Measurements from ENCODE around the gene OTOG.

The OTOG gene

DNA sequence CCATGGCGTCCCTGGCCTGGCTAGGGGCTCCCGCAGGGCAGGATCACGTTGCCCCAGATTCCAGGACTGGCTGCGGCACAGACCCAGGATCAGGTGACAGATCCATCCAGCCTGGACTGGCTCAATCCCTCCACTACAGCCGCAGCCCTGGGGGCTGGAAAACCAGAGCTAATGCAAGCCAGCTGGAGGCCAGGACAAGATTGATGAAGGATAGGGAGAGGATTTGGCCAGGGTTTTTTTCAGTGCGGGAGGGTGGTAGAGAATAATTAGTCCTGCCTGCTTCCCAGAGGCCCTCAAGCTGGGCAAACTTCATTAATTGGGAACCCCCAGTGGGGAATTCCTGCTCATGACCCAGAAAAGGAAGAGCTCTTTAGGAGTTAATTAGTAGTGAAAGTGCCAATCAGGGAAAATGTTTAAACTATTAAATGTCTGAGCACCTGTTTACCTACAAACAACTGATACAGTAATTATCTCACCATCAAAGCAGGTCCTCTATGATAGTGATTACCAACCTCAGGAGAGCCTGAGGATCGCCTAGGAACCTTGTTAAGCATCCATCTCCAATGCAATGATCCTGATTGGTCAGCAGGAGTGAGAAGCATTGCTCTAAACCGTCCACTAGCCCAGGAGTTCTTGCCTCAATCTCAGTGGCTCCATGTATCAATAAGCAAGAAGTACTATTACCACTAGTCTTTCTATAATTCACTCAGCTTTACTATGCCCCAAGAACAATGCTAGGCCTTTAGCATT, 139.3 kb downstream of the OTOG start:
- TF ChIP-seq EZH2phosphoT487 (conservative IDR thresholded peaks at IDR 0.05; ENCODE audit: low read length) = no peak
- TF ChIP-seq, protein P1, sequence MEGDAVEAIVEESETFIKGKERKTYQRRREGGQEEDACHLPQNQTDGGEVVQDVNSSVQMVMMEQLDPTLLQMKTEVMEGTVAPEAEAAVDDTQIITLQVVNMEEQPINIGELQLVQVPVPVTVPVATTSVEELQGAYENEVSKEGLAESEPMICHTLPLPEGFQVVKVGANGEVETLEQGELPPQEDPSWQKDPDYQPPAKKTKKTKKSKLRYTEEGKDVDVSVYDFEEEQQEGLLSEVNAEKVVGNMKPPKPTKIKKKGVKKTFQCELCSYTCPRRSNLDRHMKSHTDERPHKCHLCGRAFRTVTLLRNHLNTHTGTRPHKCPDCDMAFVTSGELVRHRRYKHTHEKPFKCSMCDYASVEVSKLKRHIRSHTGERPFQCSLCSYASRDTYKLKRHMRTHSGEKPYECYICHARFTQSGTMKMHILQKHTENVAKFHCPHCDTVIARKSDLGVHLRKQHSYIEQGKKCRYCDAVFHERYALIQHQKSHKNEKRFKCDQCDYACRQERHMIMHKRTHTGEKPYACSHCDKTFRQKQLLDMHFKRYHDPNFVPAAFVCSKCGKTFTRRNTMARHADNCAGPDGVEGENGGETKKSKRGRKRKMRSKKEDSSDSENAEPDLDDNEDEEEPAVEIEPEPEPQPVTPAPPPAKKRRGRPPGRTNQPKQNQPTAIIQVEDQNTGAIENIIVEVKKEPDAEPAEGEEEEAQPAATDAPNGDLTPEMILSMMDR (IDR thresholded peaks at IDR 0.05; ENCODE audit: insufficient read depth, low read length, poor library complexity, severe bottlenecking) = no peak
- H4K20me1 ChIP-seq (ENCODE audit: low read depth, low read length) = no peaks in the 10 kb centered on the region
- no peaks in the 10 kb centered on the region for H3K36me3 ChIP-seq (ENCODE audit: low read length)
- H3K27ac ChIP-seq (ENCODE audit: low read depth, low read length) = no peak overlapping the region
- H3K9ac ChIP-seq (ENCODE audit: low read length) = no peak overlapping the region
- no peaks in the 10 kb centered on the region for H3F3A ChIP-seq (ENCODE audit: insufficient read depth)
- H3K4me2 ChIP-seq (ENCODE audit: low read depth, low read length, poor library complexity, severe bottlenecking) = no peak overlapping the region
- H3K9me3 ChIP-seq (ENCODE audit: insufficient read depth, low read length) = no peaks in the 10 kb centered on the region
- H3K9me2 ChIP-seq (replicated peaks; ENCODE audit: insufficient read depth, low read length) = no peaks in the 10 kb centered on the region
- no peaks in the 10 kb centered on the region for H3K79me2 ChIP-seq (ENCODE audit: insufficient read depth, low read length)
- H3K27me3 ChIP-seq (ENCODE audit: low read length) = no peaks in the 10 kb centered on the region; the same call in 1 of the 2 replicates
- H2AFZ ChIP-seq (ENCODE audit: low read depth, low read length, severe bottlenecking) = no peak overlapping the region
- H3K4me3 ChIP-seq (ENCODE audit: insufficient read depth, low read length, poor library complexity, severe bottlenecking) = no peak overlapping the region

DNA sequence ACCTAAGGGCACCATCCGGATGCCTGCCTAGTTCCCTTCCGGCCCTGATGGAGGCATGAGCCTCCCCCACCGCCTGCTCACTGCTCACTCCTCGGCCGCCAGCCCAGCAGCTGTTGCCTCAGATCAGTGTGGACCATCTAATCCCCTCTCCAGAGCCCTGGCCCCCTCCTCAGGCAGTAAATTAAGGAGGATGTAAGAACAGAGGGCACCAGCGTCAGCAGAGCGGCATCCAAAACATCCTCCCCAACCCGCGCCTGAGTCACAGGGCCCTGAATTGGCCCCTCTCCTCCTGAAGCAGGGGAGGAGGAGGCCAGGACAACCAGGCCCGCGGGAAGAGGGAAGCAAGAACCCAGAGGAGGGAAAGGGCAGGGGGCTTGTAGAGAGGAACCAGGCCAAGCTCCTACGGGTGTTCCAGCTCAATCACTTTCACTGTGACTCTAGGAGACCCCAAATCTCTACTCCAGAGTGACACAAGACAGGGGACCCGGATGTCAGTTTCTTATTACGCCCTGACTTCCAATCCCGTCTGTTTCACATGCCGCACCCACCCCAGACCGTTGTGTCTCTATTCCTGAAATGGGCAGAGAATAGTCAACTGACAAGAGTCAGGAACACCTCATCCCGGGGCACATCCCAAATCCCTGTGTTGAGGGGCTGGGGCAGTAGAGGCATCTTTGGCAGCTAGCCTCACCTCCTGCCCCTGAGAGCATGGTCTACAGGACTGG, 141.0 kb downstream of the OTOG start:
- H2AFZ ChIP-seq (ENCODE audit: low read depth, low read length, severe bottlenecking) = no peak overlapping the region

DNA sequence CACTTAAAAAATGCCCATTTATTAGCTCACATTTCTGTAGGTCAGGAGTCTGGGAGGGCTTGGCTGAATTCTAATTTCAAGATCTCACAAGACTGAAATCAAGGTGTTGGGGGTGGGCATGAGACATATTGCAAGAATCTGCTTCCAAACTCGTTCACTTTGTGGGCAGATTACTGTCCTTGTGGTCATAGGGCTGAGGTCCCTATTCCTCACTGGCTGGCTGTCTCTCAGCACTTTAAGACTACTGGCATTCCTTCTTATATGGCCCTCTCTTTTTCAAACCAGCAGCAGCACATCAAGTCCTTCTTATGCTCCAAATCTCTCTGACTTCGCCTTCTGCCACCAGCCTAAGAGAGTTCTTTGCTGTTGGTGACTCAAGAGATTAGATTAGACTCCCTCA, 144.5 kb downstream of the OTOG start:
- Histone ChIP-seq H3F3A (ENCODE audit: insufficient read depth) (no peaks in the 10 kb centered on the region), H3K9me2 (replicated peaks; ENCODE audit: insufficient read depth, low read length) (no peaks in the 10 kb centered on the region), H3K9me3 (ENCODE audit: insufficient read depth, low read length) (no peaks in the 10 kb centered on the region), H3K9ac (ENCODE audit: low read length) (no peak overlapping the region), H3K36me3 (ENCODE audit: low read length) (no peaks in the 10 kb centered on the region), H3K27me3 (ENCODE audit: low read length) (no peaks in the 10 kb centered on the region; the same call in 1 of the 2 replicates), H2AFZ (ENCODE audit: low read depth, low read length, severe bottlenecking) (no peak overlapping the region), H3K4me3 (ENCODE audit: insufficient read depth, low read length, poor library complexity, severe bottlenecking) (no peak overlapping the region), H4K20me1 (ENCODE audit: low read depth, low read length) (no peaks in the 10 kb centered on the region), H3K4me2 (ENCODE audit: low read depth, low read length, poor library complexity, severe bottlenecking) (no peak overlapping the region), H3K79me2 (ENCODE audit: insufficient read depth, low read length) (no peaks in the 10 kb centered on the region), H3K27ac (ENCODE audit: low read depth, low read length) (no peak overlapping the region)
- no peak for TF ChIP-seq EZH2phosphoT487 (conservative IDR thresholded peaks at IDR 0.05; ENCODE audit: low read length)
- TF ChIP-seq, protein P1 (IDR thresholded peaks at IDR 0.05; ENCODE audit: insufficient read depth, low read length, poor library complexity, severe bottlenecking) = no peak

More for the DNA sequence above, 141.0 kb downstream of the OTOG start:
- no peaks in the 10 kb centered on the region for H3K9me2 ChIP-seq (replicated peaks; ENCODE audit: insufficient read depth, low read length)
- no peaks in the 10 kb centered on the region for H3F3A ChIP-seq (ENCODE audit: insufficient read depth)
- no peaks in the 10 kb centered on the region for H4K20me1 ChIP-seq (ENCODE audit: low read depth, low read length)
- TF ChIP-seq EZH2phosphoT487 (conservative IDR thresholded peaks at IDR 0.05; ENCODE audit: low read length) = no peak
- TF ChIP-seq, protein P1 (IDR thresholded peaks at IDR 0.05; ENCODE audit: insufficient read depth, low read length, poor library complexity, severe bottlenecking) = no peak
- no peaks in the 10 kb centered on the region; the same call in 1 of the 2 replicates for H3K27me3 ChIP-seq (ENCODE audit: low read length)
- no peaks in the 10 kb centered on the region for H3K79me2 ChIP-seq (ENCODE audit: insufficient read depth, low read length)
- H3K36me3 ChIP-seq (ENCODE audit: low read length) = no peaks in the 10 kb centered on the region
- H3K4me2 ChIP-seq (ENCODE audit: low read depth, low read length, poor library complexity, severe bottlenecking) = no peak overlapping the region
- H3K9me3 ChIP-seq (ENCODE audit: insufficient read depth, low read length) = no peaks in the 10 kb centered on the region
- H3K27ac ChIP-seq (ENCODE audit: low read depth, low read length) = no peak overlapping the region
- no peak overlapping the region for H3K4me3 ChIP-seq (ENCODE audit: insufficient read depth, low read length, poor library complexity, severe bottlenecking)
- no peak overlapping the region for H3K9ac ChIP-seq (ENCODE audit: low read length)

All from SU-DHL-6 (cell line).